Panc1 (cell line): ENCODE measurements around the gene LTBP2. TPM values are rescaled to one million over a fixed set of nuclear protein-coding genes. Genes with fewer than 3 reads are reported as not detected.
A peak's percentile ranks its signal among the peaks of the same experiment; 100 is the strongest.

ENCODE experiments used
- ATAC-seq: fragments of 200-7000 bp; cut with Tn5 transposase; 2 replicates; pipeline ENCODE4 v1.9.1; 2020; ENCODE audit warnings: mild to moderate bottlenecking, moderate library complexity
- BruUV-seq: library from RNA; stranded (reverse); fragments of 400-500 nt; replicated peaks from 2 replicates; lab custom pipeline; 2021; lab: Mats Ljungman, UMichigan
- CTCF ChIA-PET: fragments of 300-600 bp; sonication (Branson Sonifier 250); formaldehyde crosslinking; loops from one replicate; lab custom pipeline; 2022; ENCODE audit warnings: antibody characterized with exemption; lab: Charles Lee
- POLR2A ChIA-PET: fragments of 300-600 bp; sonication (Branson Sonifier 250); formaldehyde crosslinking; loops from one replicate; lab custom pipeline; 2022; ENCODE audit warnings: antibody characterized with exemption; lab: Charles Lee
- DNase-seq: peaks from one replicate; pipeline ENCODE4 v3.0.0-alpha.2; 2010; ENCODE audit warnings: low read depth, low spot score
- H3K27ac ChIP-seq: 2 replicates; pipeline ENCODE4 v1.5.1; 2011; ENCODE audit warnings: mild to moderate bottlenecking, low read length, inconsistent platforms
- H3K27me3 ChIP-seq: fragments of 200-500 bp; sonication (Bioruptor generic); 2 replicates; pipeline ENCODE4 v1.6.0; 2014; ENCODE audit warnings: low read length, inconsistent platforms; ENCODE audit not compliant: control insufficient read depth, insufficient read depth
- H3K36me3 ChIP-seq: fragments of 200-500 bp; sonication (Bioruptor generic); 2 replicates; pipeline ENCODE4 v1.5.1; 2014; ENCODE audit warnings: inconsistent platforms, mild to moderate bottlenecking, low read length, moderate library complexity; ENCODE audit not compliant: control insufficient read depth, insufficient read depth
- H3K4me1 ChIP-seq: 2 replicates; pipeline ENCODE4 v1.5.1; 2011; ENCODE audit warnings: inconsistent platforms, mild to moderate bottlenecking, low read length, moderate library complexity; ENCODE audit not compliant: control insufficient read depth, insufficient read depth
- H3K4me3 ChIP-seq, 2 experiments: 2 replicates each; pipeline ENCODE4 v1.5.1; 2011 to 2012; ENCODE audit warnings: low read depth in 2 of 2, low read length in 2 of 2, mild to moderate bottlenecking in 2 of 2, inconsistent platforms in 1 of 2, moderate library complexity in 1 of 2
- H3K9me3 ChIP-seq: fragments of 200-500 bp; sonication (Bioruptor generic); 2 replicates; pipeline ENCODE4 v1.5.1; 2014; ENCODE audit warnings: low read depth, mild to moderate bottlenecking, inconsistent platforms, low read length, moderate library complexity; ENCODE audit not compliant: control insufficient read depth, insufficient read depth
- POLR2AphosphoS5 ChIP-seq: IDR thresholded peaks from 2 replicates; pipeline ENCODE4 v1.6.1; 2012; ENCODE audit warnings: mild to moderate bottlenecking, low read depth, low read length, moderate library complexity
- SIN3A ChIP-seq: IDR thresholded peaks from 2 replicates; pipeline ENCODE4 v1.6.1; 2012; ENCODE audit warnings: low read depth, mild to moderate bottlenecking, low read length, moderate library complexity, borderline replicate concordance; ENCODE audit not compliant: insufficient read depth
- TCF7L2 ChIP-seq: IDR thresholded peaks from 2 replicates; pipeline ENCODE4 v1.6.1; 2011; ENCODE audit warnings: mild to moderate bottlenecking, low read depth, low read length, inconsistent platforms
- in situ Hi-C: cut with HindIII; loops from 2 replicates; pipeline ENCODE4 v1.10.0; 2016; ENCODE audit warnings: low sequenced_read_pairs, low pct_unique_long_range_greater_than_20kb
- intact Hi-C: fragments of 100-400 bp; cut with micrococcal nuclease; formaldehyde crosslinking; loops from one replicate; pipeline ENCODE4 v1.10.0; 2022; ENCODE audit not compliant: unreplicated experiment
- total RNA-seq: library from RNA; stranded (reverse); gene quantifications from one replicate; pipeline ENCODE4 v1.2.1, GENCODE V29; 2021; ENCODE audit not compliant: unreplicated experiment
- TF ChIP-seq, protein P1 (sequence below): fragments of 450-650 bp; IDR thresholded peaks from 2 replicates; pipeline ENCODE4 v1.5.1; 2017; ENCODE audit warnings: mild to moderate bottlenecking
- TF ChIP-seq, protein P2 (sequence below), 2 experiments: IDR thresholded peaks; 2 replicates each; pipeline ENCODE4 v1.6.1; 2011 to 2012; ENCODE audit warnings: low read depth in 2 of 2, control low read depth in 1 of 2, low read length in 1 of 2, mild to moderate bottlenecking in 1 of 2, moderate library complexity in 1 of 2; ENCODE audit not compliant: insufficient read depth in 1 of 2

Gene LTBP2
- total RNA-seq, 1 experiment from 2014 or later = 69.8 TPM

DNA sequence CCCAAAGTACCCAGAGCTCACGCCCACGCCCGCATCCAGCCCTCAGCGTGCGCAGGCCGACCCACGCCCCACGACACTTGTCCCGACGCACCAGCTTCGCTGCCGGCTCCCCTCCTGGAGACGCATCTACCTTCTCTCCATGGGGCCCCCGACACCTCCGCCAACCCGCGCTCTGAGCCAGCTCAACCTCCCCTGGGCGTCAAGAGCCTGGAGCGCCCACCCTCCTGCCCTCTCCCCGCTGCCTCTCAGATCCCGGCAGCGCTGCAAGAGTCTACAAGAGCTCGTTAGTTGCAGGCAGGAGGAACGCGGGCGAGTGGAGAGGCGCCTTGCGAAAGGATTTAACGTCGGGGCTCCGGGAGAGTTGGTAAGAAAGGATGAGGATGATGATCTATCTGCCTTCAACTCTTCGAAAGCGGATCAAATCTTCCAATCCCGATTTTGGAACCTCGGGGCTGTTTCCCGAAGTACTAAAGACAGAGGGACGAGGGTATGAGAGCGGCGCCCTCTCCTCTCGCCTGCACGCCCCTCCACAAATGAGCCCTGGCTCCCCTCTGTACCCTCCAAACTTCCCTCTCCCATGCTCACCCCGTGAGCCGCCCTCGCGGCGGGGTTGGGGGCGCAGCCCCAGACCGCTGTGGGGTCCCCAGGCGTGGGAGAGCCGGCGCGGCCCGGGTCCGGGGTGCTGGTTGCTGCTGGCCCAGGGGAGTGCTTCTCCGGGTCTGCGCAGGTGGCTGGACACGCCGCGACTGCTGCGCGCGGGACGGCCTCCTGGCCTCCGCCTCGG is 979 bp downstream of the LTBP2 start:
- in situ Hi-C loops (no loop called here), intact Hi-C loops (loop anchor here (10.0 kb wide), 1 partner anchor 74 kb away; no protein-coding TSS in a partner anchor)
- H3K4me1 ChIP-seq = peaks cover 42% of the 10 kb centered on the region
- no peaks in the 10 kb centered on the region for H3K36me3 ChIP-seq
- peak overlapping the region; percentile 52 to 62 for H3K4me3 ChIP-seq
- ChIA-PET CTCF (no interaction called here), POLR2A (no interaction called here)
- H3K27me3 ChIP-seq = no peaks in the 10 kb centered on the region
- no TSS peak for BruUV-seq
- no peak for ATAC-seq
- TF ChIP-seq, protein P1, sequence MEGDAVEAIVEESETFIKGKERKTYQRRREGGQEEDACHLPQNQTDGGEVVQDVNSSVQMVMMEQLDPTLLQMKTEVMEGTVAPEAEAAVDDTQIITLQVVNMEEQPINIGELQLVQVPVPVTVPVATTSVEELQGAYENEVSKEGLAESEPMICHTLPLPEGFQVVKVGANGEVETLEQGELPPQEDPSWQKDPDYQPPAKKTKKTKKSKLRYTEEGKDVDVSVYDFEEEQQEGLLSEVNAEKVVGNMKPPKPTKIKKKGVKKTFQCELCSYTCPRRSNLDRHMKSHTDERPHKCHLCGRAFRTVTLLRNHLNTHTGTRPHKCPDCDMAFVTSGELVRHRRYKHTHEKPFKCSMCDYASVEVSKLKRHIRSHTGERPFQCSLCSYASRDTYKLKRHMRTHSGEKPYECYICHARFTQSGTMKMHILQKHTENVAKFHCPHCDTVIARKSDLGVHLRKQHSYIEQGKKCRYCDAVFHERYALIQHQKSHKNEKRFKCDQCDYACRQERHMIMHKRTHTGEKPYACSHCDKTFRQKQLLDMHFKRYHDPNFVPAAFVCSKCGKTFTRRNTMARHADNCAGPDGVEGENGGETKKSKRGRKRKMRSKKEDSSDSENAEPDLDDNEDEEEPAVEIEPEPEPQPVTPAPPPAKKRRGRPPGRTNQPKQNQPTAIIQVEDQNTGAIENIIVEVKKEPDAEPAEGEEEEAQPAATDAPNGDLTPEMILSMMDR = no peak
- no peak for TF ChIP-seq TCF7L2
- no peak for TF ChIP-seq POLR2AphosphoS5
- no peak for TF ChIP-seq SIN3A
- TF ChIP-seq, protein P2, sequence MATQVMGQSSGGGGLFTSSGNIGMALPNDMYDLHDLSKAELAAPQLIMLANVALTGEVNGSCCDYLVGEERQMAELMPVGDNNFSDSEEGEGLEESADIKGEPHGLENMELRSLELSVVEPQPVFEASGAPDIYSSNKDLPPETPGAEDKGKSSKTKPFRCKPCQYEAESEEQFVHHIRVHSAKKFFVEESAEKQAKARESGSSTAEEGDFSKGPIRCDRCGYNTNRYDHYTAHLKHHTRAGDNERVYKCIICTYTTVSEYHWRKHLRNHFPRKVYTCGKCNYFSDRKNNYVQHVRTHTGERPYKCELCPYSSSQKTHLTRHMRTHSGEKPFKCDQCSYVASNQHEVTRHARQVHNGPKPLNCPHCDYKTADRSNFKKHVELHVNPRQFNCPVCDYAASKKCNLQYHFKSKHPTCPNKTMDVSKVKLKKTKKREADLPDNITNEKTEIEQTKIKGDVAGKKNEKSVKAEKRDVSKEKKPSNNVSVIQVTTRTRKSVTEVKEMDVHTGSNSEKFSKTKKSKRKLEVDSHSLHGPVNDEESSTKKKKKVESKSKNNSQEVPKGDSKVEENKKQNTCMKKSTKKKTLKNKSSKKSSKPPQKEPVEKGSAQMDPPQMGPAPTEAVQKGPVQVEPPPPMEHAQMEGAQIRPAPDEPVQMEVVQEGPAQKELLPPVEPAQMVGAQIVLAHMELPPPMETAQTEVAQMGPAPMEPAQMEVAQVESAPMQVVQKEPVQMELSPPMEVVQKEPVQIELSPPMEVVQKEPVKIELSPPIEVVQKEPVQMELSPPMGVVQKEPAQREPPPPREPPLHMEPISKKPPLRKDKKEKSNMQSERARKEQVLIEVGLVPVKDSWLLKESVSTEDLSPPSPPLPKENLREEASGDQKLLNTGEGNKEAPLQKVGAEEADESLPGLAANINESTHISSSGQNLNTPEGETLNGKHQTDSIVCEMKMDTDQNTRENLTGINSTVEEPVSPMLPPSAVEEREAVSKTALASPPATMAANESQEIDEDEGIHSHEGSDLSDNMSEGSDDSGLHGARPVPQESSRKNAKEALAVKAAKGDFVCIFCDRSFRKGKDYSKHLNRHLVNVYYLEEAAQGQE (IDR thresholded peaks at IDR 0.05; ENCODE audit: insufficient read depth in 1 of 2, low read depth in 2 of 2, low read length in 1 of 2) = no peak
- no peak for DNase-seq
- peak overlapping the region; percentile 73 for H3K27ac ChIP-seq
- no peaks in the 10 kb centered on the region for H3K9me3 ChIP-seq

GRCh38 chr14:74610199-74610865 is 1.7 kb downstream of the LTBP2 start:
- peak overlapping the region; percentile 52 to 62 for H3K4me3 ChIP-seq
- H3K27me3 ChIP-seq = no peaks in the 10 kb centered on the region
- intact Hi-C loops = loop anchor here (10.0 kb wide), 1 partner anchor 74 kb away; no protein-coding TSS in a partner anchor
- no peak for DNase-seq
- H3K27ac ChIP-seq = peak overlapping the region; percentile 73
- POLR2A ChIA-PET = no interaction called here
- no peaks in the 10 kb centered on the region for H3K36me3 ChIP-seq
- in situ Hi-C loops = no loop called here
- H3K4me1 ChIP-seq = peaks cover 35% of the 10 kb centered on the region
- TF ChIP-seq SIN3A (no peak), TCF7L2 (no peak), POLR2AphosphoS5 (no peak)
- TF ChIP-seq, protein P1 = no peak
- TF ChIP-seq, protein P2 (IDR thresholded peaks at IDR 0.05; ENCODE audit: insufficient read depth in 1 of 2, low read depth in 2 of 2, low read length in 1 of 2) = no peak
- H3K9me3 ChIP-seq = no peaks in the 10 kb centered on the region
- no TSS peak for BruUV-seq
- ATAC-seq = no peak
- CTCF ChIA-PET = interaction anchor here (0.8 kb wide), 1 partner anchor 196 kb away, joined by 5 read pairs; no protein-coding TSS in a partner anchor
